Suppressor macrophage treated with lipopolysaccharide for 4 hours (primary cell): ENCODE measurements around the gene CD81.

Source experiments
- DNase-seq: peaks from one replicate; pipeline ENCODE4 v3.0.0-alpha.2; 2020

CD81 gene

DNA sequence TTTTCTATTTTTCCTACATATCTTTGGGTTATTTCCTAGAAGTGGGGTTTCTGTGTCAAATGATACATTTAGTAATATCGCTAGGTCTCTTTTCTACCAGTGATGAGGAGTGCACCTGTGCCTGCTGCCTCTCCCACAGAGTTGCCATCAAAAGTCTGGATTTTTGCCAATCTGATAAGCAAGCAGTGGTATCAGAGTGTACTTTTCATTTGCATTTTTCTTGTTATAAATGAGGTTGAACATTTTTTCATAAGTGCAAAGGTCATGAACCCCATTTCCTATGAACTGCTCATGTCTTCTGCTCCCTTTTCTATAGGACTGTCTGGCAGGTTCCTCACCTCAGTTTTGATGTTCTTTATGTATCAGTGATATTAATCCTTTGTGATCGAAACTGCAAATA, 65.5 kb downstream of the CD81 start:
- DNase-seq: no peak

DNA sequence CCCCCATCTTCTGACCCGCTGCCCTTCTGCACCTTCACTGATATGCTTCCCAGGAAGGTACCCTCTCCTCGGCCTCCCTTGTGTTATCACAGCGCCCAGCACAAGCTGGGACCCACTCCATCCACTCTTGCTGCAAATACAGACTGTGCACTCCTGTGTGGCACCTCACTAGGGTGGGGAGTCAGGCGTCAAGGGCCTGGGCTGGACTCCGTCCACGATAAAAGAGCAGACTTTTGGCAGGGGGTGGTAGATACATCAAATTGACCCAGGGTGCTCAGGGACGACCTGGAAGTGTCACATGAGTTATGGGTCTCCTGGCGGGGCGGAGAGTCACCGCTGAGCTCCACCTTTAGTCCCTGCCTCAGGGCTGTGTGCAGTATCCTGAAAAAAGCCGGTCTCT, 66.3 kb downstream of the CD81 start:
- DNase-seq: no peak

DNA sequence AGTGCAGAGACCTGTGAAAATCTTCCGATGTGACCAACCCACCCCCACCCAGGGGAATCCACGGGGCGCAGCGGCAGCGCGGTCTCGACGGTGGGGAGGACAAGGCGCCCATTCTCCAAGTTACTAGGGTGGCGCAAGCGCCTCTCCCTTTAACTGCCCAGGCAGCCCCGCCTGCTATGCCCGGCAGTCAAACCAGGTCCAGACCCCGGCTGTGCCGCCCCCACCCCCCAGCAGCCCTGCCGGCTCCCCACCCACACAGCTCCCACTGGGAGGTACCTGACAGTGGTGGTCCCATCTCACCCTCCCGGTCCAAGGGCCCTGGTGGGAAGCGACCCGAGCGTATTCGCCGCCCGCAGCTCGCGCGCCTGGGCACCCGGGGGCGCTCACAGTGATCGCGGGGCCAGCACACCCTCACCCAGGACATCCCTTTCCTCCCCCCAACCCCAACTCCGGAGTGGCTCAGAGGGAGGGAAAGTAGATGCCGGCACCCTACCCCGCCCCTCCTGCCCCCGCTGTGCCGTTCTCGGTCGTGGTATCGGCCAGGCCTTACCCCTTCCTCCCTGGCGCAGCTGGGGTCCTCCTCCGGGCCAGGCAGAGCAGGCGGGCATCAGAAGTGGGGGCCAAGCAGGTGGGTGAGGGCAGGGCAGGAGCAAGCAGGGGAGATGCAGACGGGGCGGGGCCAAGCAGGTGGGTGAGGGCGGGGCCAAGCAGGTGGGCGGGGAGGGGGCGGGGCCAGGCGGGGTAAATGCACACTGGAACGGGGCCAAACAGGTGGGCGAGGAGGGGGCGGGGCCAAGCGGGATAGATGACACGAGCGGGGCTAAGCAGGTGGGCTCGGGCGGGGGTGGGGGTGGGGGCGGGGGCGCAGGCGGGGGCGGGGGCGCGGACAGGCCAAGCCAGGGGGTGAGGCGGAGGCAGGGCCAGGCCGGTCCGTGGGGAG, 67.0 kb downstream of the CD81 start, which contains the start of gene TRPM5:
Gene TRPM5 (minus strand): TSS at position 634 of the 940 bp plus-strand sequence. CDS start 21,478 bp downstream, outside the sequence.
- DNase-seq: no peak

DNA sequence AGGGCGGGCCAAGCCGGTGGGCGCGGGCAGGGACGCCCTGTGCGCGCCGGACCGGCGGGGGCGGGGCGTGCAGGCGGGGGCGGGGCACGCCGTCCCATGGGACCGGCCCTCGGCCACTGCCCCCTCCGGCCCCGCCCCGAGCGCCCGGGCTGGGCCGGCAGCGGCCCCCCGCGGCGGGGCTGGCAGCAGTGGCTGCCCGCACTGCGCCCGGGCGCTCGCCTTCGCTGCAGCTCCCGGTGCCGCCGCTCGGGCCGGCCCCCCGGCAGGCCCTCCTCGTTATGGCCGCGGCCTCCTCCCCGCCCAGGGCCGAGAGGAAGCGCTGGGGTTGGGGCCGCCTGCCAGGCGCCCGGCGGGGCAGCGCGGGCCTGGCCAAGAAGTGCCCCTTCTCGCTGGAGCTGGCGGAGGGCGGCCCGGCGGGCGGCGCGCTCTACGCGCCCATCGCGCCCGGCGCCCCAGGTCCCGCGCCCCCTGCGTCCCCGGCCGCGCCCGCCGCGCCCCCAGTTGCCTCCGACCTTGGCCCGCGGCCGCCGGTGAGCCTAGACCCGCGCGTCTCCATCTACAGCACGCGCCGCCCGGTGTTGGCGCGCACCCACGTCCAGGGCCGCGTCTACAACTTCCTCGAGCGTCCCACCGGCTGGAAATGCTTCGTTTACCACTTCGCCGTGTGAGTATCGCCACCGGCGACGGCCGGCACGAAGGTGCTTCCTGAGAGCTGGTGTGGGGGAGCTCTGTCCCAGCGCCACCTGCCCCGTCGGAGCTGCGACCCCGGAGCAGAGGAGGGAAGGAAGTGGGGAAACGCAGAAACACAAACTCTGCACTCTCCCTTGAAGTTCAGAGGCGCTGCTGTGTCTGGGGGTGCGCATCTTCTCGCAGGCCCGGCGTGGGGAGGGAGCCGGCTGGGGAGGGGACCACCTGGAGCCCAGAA, 68.0 kb downstream of the CD81 start, which contains the start of gene KCNQ1:
Gene KCNQ1 (plus strand): TSS at position 188 of the 925 bp plus-strand sequence. CDS start 91 bp downstream, at position 279.
- DNase-seq: peak; percentile 84

DNA sequence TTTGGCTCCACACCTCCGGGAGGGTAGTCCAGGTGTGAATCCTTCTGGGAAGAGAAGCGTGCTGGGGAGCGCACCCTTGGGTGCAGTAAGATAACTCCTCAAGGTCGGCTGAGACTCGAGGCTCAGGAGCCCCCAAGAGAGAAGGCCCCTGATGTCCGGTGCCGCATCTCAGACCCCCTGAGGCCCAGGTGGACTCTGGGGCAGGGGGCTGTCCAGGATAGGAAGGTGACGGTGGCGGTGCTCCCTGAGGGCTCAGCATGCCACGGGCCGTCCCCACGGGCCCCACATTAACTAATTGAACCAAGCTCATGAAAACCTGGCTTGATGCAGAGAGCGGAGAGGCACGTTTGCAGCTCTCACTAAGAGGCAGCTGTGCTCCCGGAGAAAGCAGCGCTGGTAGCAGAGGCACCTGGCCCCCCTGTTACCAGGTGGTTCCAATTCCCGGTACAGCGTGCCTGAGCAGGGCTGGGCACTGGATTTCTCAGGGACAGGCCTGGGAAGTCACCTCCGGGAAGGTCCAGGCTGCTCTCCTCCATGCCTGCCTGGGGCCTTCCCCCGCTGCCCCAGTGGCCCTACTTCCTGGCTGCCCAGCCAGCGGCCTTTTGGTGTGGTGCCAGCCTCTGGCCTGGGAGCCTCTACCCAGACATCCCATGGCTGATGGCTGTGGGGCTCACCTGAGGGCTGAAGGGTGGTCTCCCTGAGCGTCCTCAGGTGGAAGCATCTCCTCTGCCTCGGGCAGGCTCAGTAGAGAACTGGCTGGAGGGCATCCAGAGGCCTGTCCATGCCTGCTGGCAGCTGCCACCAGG, 68.8 kb downstream of the CD81 start:
- no peak for DNase-seq

DNA sequence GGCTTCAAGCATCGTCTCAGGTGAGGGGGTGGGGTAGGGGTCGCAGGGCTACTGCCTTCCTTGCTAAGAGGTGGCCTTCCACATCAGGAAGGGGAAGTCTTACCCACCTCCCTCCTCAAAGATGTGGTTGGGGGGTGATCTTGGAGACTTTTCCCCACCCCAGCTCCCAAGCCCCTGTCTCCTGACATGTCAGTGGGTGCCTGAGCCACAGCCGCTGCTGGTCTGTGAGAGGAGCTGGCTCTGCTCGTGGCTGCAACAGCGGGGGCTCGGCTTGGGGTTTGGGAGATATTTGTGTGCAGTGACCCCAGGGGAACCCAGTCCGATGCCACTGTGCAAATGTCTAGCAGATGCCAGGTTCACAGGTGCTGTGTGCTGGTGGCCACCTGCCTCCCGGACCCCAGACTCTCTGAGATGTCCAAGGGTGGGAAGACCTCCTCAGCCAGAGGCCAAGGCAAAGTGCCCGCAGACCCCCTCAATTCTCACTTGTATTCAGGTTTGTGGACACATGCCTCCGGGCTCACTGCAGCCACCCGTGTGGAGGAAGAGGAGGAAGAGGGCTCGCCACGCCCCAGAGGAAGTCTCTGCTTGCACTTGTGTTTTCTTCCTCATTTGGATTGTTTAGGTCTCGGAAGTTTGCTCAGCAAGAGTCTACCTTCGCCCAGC, 69.6 kb downstream of the CD81 start:
- DNase-seq: peak; percentile 48
